GM19238 (cell line): ENCODE data around the gene NR2C2AP.
A peak's percentile ranks its signal among the peaks of the same experiment; 100 is the strongest.

Experiments
- DNase-seq: peaks from one replicate; pipeline ENCODE4 v3.0.0; 2011; ENCODE audit warnings: low spot score; ENCODE audit not compliant: insufficient read length

NR2C2AP gene

GRCh38 chr19:19215792-19216191 is 12.6 kb upstream of the NR2C2AP start:
- no peak for DNase-seq

GRCh38 chr19:19214892-19215291 is 11.7 kb upstream of the NR2C2AP start:
- DNase-seq: no peak

- no peak for DNase-seq
These were observed 10.9 kb upstream of the NR2C2AP start for GRCh38 chr19:19214159-19214490.

- no peak for DNase-seq
These were observed 10.4 kb upstream of the NR2C2AP start for GRCh38 chr19:19213426-19214158.

- DNase-seq: no peak
These were observed 9.7 kb upstream of the NR2C2AP start for GRCh38 chr19:19212916-19213315.

- no peak for DNase-seq
These were observed 8.5 kb upstream of the NR2C2AP start, which contains the start of gene NCAN for GRCh38 chr19:19211499-19212420. Gene NCAN (plus strand): TSS chr19:19211958. CDS start chr19:19216954, 4,996 bp downstream.

- DNase-seq: no peak
These were observed 6.2 kb upstream of the NR2C2AP start for GRCh38 chr19:19209372-19209771.

- DNase-seq: no peak
These were observed 4.7 kb upstream of the NR2C2AP start for GRCh38 chr19:19207637-19208572.

- DNase-seq: no peak
These were observed 3.7 kb upstream of the NR2C2AP start for GRCh38 chr19:19206938-19207337.

GRCh38 chr19:19205416-19206410 is 2.5 kb upstream of the NR2C2AP start:
- DNase-seq: no peak

GRCh38 chr19:19204181-19204580 is 967 bp upstream of the NR2C2AP start:
- DNase-seq: no peak

GRCh38 chr19:19202707-19203011 is 555 bp downstream of the NR2C2AP start:
- no peak for DNase-seq

GRCh38 chr19:19201697-19202630 is 1.2 kb downstream of the NR2C2AP start:
- no peak for DNase-seq

- no peak for DNase-seq
These were observed 9.3 kb downstream of the NR2C2AP start for GRCh38 chr19:19193926-19194325.

- no peak for DNase-seq
These were observed 10.2 kb downstream of the NR2C2AP start for GRCh38 chr19:19192910-19193423.

GRCh38 chr19:19192078-19192882 is 10.9 kb downstream of the NR2C2AP start, which contains the start of the genes BORCS8 and RFXANK:
Gene BORCS8 (minus strand): TSS chr19:19192152. CDS start chr19:19192117, 35 bp downstream.
Gene RFXANK (plus strand): TSS chr19:19192258. CDS start chr19:19193947, 1,689 bp downstream.
- DNase-seq: peak; percentile 97

GRCh38 chr19:19191768-19192077 is 11.5 kb downstream of the NR2C2AP start:
- no peak for DNase-seq

- no peak for DNase-seq
These were observed 16.5 kb downstream of the NR2C2AP start for GRCh38 chr19:19186742-19187141.
